Activated CD4-positive, alpha-beta T cell treated with anti-CD3 and anti-CD28 coated beads, Interleukin-2, amount 50 U/mL, for 16 hours (primary cell): ENCODE measurements around the gene KRT15.

Experiments
- DNase-seq: peaks from one replicate; pipeline ENCODE4 v3.0.0-alpha.2; 2020

KRT15 gene

GRCh38 chr17:41523225-41523593, 4.5 kb upstream of the KRT15 start:
- no peak for DNase-seq

- no peak for DNase-seq
Observed at GRCh38 chr17:41522301-41523224, 3.9 kb upstream of the KRT15 start.

- no peak for DNase-seq
Observed at GRCh38 chr17:41521574-41522261, 3.0 kb upstream of the KRT15 start.

- no peak for DNase-seq
Observed at GRCh38 chr17:41520821-41521521, 2.3 kb upstream of the KRT15 start.

- no peak for DNase-seq
Observed at GRCh38 chr17:41519501-41520224, 973 bp upstream of the KRT15 start.

GRCh38 chr17:41518031-41518430, 659 bp downstream of the KRT15 start:
- DNase-seq = no peak

- no peak for DNase-seq
Observed at GRCh38 chr17:41516830-41517283, 1.8 kb downstream of the KRT15 start.

GRCh38 chr17:41516147-41516829, 2.4 kb downstream of the KRT15 start:
- DNase-seq = no peak

- no peak for DNase-seq
Observed at GRCh38 chr17:41513168-41513547, 5.5 kb downstream of the KRT15 start.

- no peak for DNase-seq
Observed at GRCh38 chr17:41512546-41513167, 6.0 kb downstream of the KRT15 start.

- DNase-seq = no peak
Observed at GRCh38 chr17:41511716-41512115, 7.0 kb downstream of the KRT15 start.

GRCh38 chr17:41511116-41511515, 7.6 kb downstream of the KRT15 start:
- DNase-seq = no peak

- no peak for DNase-seq
Observed at GRCh38 chr17:41510251-41511065, 8.2 kb downstream of the KRT15 start.

GRCh38 chr17:41507315-41507880, 11.3 kb downstream of the KRT15 start:
- no peak for DNase-seq

GRCh38 chr17:41505809-41506767, 12.6 kb downstream of the KRT15 start:
- no peak for DNase-seq

GRCh38 chr17:41505007-41505808, 13.5 kb downstream of the KRT15 start, which contains the start of gene KRT13:
KRT13 (minus strand) TSS chr17:41505612; CDS start chr17:41505550, 62 bp downstream.
- DNase-seq = no peak

GRCh38 chr17:41504246-41504977, 14.3 kb downstream of the KRT15 start:
- DNase-seq = no peak
